Fibroblast of lung (primary cell): ENCODE measurements around the gene PRKAR1B. TPM values are rescaled to one million over a fixed set of nuclear protein-coding genes. Genes with fewer than 3 reads are reported as not detected.

ENCODE experiments used
- DNase-seq, 2 donors: peaks; one replicate each; pipeline versions ENCODE4 v3.0.0 to v3.0.0-alpha.2; 2010; ENCODE audit warnings: low read depth in 2 of 2
- H2AFZ ChIP-seq: 2 replicates; pipeline ENCODE4 v1.5.1; 2012; ENCODE audit warnings: low read length, control low read depth, inconsistent platforms
- H3K27ac ChIP-seq: 2 replicates; pipeline ENCODE4 v1.5.1; 2011; ENCODE audit warnings: low read length, control low read depth; ENCODE audit not compliant: insufficient read depth
- H3K27me3 ChIP-seq: 2 replicates; pipeline ENCODE4 v1.5.1; 2011; ENCODE audit warnings: mild to moderate bottlenecking, low read length; ENCODE audit not compliant: control insufficient read depth, insufficient read depth
- H3K36me3 ChIP-seq: 2 replicates; pipeline ENCODE4 v1.5.1; 2011; ENCODE audit warnings: low read length; ENCODE audit not compliant: control insufficient read depth, insufficient read depth
- H3K4me1 ChIP-seq: 2 replicates; pipeline ENCODE4 v1.5.1; 2011; ENCODE audit warnings: low read length; ENCODE audit not compliant: control insufficient read depth, insufficient read depth; ENCODE audit errors: extremely low read depth
- H3K4me2 ChIP-seq: 2 replicates; pipeline ENCODE4 v1.5.1; 2011; ENCODE audit warnings: low read length, control low read depth; ENCODE audit not compliant: insufficient read depth; ENCODE audit errors: extremely low read depth
- H3K4me3 ChIP-seq, 4 experiments: fragments of 200-600 bp in 1 of 4; sonication (generic) in 1 of 4; replicated peaks in 1 of 4; 2 replicates each; pipeline ENCODE4 v1.5.1; 2011 to 2016; ENCODE audit warnings: low read length in 4 of 4, low read depth in 3 of 4, mild to moderate bottlenecking in 3 of 4, control low read depth in 2 of 4, inconsistent platforms in 1 of 4, mixed read lengths in 1 of 4; ENCODE audit not compliant: insufficient read depth in 1 of 4; ENCODE audit errors: control extremely low read depth in 1 of 4
- H3K79me2 ChIP-seq: 2 replicates; pipeline ENCODE4 v1.5.1; 2012; ENCODE audit warnings: mild to moderate bottlenecking, low read length, inconsistent platforms; ENCODE audit not compliant: control insufficient read depth, insufficient read depth
- H3K9ac ChIP-seq: 2 replicates; pipeline ENCODE4 v1.5.1; 2011; ENCODE audit warnings: mild to moderate bottlenecking, low read length, control low read depth; ENCODE audit not compliant: insufficient read depth
- H3K9me3 ChIP-seq: 2 replicates; pipeline ENCODE4 v1.5.1; 2012; ENCODE audit warnings: low read depth, low read length; ENCODE audit not compliant: control insufficient read depth, insufficient read depth
- H4K20me1 ChIP-seq: 2 replicates; pipeline ENCODE4 v1.5.1; 2011; ENCODE audit warnings: low read length; ENCODE audit not compliant: control insufficient read depth, insufficient read depth; ENCODE audit errors: extremely low read depth
- EZH2 ChIP-seq: IDR thresholded peaks from 2 replicates; pipeline ENCODE4 v1.5.1; 2012; ENCODE audit warnings: low read length, control low read depth, mild to moderate bottlenecking; ENCODE audit errors: missing control alignments
- polyA plus RNA-seq, 2 donors: library from polyadenylated mRNA; depleted of rRNA in 1 of 2; stranded (reverse) in 1 of 2; unstranded in 1 of 2; fragments of >200 nt; gene quantifications; 2 replicates each; pipeline ENCODE4 v1.2.1, GENCODE V29; 2011 to 2012; ENCODE audit warnings: missing spikeins in 1 of 2
- total RNA-seq: library from RNA; depleted of rRNA; stranded (reverse); fragments of >200 nt; gene quantifications from 2 replicates; pipeline ENCODE4 v1.2.1, GENCODE V29; 2014
- TF ChIP-seq, protein P1 (sequence below), 2 donors: IDR thresholded peaks in 1 of 2; conservative IDR thresholded peaks in 1 of 2; 1 replicate in 1 of 2; 2 replicates in 1 of 2; pipeline ENCODE4 v1.5.1; 2011 to 2012; ENCODE audit warnings: low read length in 2 of 2, control low read depth in 1 of 2, inconsistent platforms in 1 of 2, low read depth in 1 of 2, mild to moderate bottlenecking in 1 of 2

The PRKAR1B gene
- total and polyA plus RNA-seq, 2 donors (not counting 1 experiment from before 2014, with no cell fraction given) = 12.7 to 14.5 TPM

DNA sequence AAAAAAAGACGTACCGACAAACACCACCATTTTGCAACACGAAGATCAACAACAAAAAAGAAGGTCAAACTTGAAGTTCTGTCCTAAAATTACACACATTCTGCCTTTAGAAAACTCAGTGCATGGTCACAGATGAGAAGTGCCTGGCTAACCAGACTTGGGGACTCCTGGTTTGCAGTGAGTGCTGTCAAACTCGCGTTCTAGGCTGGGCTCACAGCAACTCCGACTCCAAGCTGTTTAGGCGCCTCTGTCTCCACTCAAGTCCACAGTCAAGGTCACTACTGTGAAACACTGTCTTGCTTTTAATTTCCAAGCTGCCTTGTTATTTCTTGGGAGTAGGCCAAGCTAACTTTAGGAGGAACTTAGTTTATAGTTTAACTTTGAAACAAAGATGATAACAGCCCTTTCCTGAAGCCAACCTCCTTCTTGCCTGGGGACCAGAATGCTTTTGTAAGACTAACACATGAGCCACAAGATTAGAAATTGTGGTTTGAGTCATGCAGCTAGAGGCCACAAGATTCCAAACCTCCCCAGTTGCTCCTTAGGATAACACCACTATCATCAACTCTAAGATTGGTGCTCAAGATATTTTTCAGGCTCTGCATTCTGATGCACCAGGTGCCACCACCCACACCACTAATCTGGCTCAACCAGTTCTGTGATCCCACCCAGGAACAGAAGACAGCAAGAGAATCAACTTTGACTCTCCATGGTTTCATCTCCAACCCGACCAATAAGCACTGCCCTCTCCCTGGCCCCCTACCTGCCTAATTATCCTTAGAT lies 1.7 kb downstream of the PRKAR1B start:
- Histone ChIP-seq H3K9me3 (no peaks in the 10 kb centered on the region), H2AFZ (no peak overlapping the region), H3K4me3 (peak overlapping the region; percentile 42 to 71 (median 65)), H3K79me2 (peaks cover 10% of the 10 kb centered on the region), H3K4me1 (peaks cover 9% of the 10 kb centered on the region), H3K27ac (no peak overlapping the region), H3K36me3 (peaks cover 2% of the 10 kb centered on the region), H3K4me2 (peak overlapping the region; percentile 92), H4K20me1 (no peaks in the 10 kb centered on the region), H3K9ac (no peak overlapping the region), H3K27me3 (no peaks in the 10 kb centered on the region)
- TF ChIP-seq, protein P1, sequence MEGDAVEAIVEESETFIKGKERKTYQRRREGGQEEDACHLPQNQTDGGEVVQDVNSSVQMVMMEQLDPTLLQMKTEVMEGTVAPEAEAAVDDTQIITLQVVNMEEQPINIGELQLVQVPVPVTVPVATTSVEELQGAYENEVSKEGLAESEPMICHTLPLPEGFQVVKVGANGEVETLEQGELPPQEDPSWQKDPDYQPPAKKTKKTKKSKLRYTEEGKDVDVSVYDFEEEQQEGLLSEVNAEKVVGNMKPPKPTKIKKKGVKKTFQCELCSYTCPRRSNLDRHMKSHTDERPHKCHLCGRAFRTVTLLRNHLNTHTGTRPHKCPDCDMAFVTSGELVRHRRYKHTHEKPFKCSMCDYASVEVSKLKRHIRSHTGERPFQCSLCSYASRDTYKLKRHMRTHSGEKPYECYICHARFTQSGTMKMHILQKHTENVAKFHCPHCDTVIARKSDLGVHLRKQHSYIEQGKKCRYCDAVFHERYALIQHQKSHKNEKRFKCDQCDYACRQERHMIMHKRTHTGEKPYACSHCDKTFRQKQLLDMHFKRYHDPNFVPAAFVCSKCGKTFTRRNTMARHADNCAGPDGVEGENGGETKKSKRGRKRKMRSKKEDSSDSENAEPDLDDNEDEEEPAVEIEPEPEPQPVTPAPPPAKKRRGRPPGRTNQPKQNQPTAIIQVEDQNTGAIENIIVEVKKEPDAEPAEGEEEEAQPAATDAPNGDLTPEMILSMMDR (conservative IDR thresholded peaks at IDR 0.05 in 1 of 2, IDR thresholded peaks at IDR 0.05 in 1 of 2; ENCODE audit: low read depth in 1 of 2, low read length in 2 of 2) = no peak
- TF ChIP-seq EZH2 = no peak
- peak; percentile 50 to 92 for DNase-seq

DNA sequence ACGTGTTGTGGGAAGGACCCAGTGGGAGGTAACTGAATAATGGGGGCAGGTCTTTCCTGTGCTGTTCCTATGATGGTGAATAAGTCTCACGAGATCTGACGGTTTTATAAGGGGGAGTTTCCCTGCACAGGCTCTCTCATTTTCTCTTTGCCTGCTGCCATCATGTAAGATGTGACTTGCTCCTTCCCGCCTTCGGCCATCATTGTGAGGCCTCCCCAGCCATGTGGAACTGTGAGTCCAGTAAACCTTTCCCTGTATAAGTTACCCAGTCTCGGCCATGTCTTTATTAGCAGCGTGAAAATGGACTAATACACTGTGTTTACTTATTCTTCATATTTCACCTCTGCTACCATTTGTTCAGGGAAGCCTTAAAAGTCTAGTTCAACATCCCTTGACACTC lies 2.8 kb downstream of the PRKAR1B start:
- Histone ChIP-seq H4K20me1 (no peaks in the 10 kb centered on the region), H2AFZ (no peak overlapping the region), H3K9me3 (no peaks in the 10 kb centered on the region), H3K4me1 (peaks cover 9% of the 10 kb centered on the region), H3K9ac (no peak overlapping the region), H3K27ac (no peak overlapping the region), H3K79me2 (peaks cover 9% of the 10 kb centered on the region), H3K36me3 (no peaks in the 10 kb centered on the region), H3K4me2 (no peak overlapping the region), H3K4me3 (no peak overlapping the region), H3K27me3 (no peaks in the 10 kb centered on the region)
- TF ChIP-seq EZH2 = no peak
- TF ChIP-seq, protein P1 (conservative IDR thresholded peaks at IDR 0.05 in 1 of 2, IDR thresholded peaks at IDR 0.05 in 1 of 2; ENCODE audit: low read depth in 1 of 2, low read length in 2 of 2) = no peak
- DNase-seq = no peak

DNA sequence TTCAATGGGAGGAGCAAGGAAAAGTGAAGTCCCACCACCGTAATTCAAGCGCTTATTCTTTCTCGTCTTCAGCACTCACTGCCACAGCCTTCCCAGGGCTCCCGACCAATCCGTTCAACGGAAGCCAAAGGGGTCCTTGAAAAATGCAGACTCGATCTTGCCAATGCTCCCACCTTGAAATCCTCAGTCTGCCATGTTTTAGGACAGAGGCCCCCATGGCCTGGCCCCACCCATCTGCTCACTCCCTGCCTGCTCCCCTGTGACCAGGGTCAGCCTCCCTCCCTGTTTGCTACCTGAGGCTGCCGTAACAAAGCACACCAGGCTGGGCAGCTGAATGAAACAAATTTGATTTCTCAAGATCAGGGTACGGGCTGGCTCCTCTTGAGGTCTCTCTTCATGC lies 3.5 kb downstream of the PRKAR1B start:
- Histone ChIP-seq H3K79me2 (peaks cover 6% of the 10 kb centered on the region), H3K27ac (no peak overlapping the region), H3K9ac (no peak overlapping the region), H3K9me3 (no peaks in the 10 kb centered on the region), H3K4me2 (no peak overlapping the region), H2AFZ (no peak overlapping the region), H3K27me3 (no peaks in the 10 kb centered on the region), H3K36me3 (no peaks in the 10 kb centered on the region), H3K4me3 (no peak overlapping the region), H4K20me1 (no peaks in the 10 kb centered on the region), H3K4me1 (peaks cover 9% of the 10 kb centered on the region)
- TF ChIP-seq EZH2 = no peak
- TF ChIP-seq, protein P1 (conservative IDR thresholded peaks at IDR 0.05 in 1 of 2, IDR thresholded peaks at IDR 0.05 in 1 of 2; ENCODE audit: low read depth in 1 of 2, low read length in 2 of 2) = no peak
- no peak for DNase-seq
